Measurements from ENCODE around the gene PWWP2A.
"Not testable (repeated sequence)": the region's sequence is repeated elsewhere in the genome, so short reads cannot be mapped to it uniquely, and the experiment has no call there.

The PWWP2A gene

DNA sequence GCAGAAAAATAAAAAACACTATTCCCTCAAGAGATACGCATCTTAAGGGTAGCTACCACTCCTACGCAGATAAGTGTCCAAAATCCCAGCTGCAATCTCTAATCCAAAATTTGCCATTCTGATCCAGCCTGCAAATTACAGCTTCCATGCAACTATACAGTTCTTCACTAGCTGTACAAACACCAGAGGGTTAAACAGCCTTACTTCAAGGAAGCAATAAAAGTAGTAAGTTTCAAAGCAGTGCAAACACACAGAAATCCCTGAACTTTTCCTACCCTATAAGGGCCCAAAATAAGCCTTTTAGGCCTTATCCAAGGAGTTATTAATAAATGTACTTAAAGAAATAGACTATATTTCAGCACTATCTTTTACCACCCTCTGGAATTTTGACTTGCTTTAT is 39.5 kb downstream of the PWWP2A start:
- no peak for DNase-seq (ENCODE audit: low read depth in 2 of 2, low spot score in 1 of 2)

DNA sequence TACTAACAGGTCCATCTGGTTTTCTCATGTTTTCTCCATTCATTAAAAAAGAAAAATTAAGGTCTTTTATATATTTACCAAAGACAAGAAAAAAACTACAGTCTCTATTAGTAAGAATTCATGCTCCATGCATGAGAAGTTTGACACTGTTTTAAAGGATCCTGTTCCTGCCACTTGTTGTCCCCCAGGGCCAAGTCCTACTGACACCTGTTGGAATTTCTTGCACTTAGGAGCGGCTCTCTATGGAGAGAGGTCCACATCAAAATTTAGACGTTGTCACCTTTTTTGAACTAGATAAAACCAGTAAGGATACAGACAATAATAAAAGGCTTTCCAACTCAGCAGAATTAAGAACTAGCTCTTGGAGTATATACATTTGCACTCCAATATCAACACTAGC is 42.3 kb downstream of the PWWP2A start:
- no peak for DNase-seq (ENCODE audit: low read depth in 2 of 2, low spot score in 1 of 2)

DNA sequence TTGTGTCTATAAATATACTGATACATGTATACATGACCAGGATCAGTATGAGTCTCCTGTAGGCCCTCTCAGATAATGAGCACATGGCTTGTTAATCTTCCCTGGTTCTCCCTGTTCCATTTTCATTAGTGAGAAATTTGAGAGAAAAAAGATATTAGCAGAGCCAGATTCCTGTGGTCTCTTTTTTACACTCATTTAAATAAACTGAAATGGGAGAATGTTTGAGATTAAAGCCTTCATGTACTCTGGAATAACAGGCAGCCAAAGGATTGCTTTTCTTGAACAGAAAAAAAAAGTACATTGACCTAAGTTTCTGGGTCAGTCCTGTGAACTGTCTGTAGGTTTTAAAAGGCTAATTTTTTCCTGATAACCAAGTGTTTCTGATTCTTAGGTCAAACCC is 44.2 kb downstream of the PWWP2A start:
- no peak for DNase-seq (ENCODE audit: low read depth in 2 of 2, low spot score in 1 of 2)

DNA sequence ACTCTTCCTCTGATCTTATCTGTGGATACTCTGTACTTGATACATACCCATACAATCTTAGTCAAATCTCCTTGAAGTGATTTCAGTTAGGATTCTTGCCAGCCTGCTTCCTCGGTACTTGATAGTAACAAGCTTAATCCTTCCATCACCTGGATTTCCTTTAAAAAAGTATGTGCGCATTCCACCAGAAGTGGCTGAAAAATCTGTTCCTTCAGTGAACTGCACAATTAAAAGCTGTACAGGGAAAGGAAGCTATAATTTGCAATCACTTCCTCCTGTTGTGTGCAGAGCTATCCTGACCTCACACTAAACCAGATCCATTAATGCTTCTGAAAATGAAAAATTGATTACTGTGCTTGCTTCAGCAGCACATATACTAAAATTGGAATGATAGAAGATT is 47.3 kb downstream of the PWWP2A start:
- no peak for DNase-seq (ENCODE audit: low read depth in 2 of 2, low spot score in 1 of 2)

DNA sequence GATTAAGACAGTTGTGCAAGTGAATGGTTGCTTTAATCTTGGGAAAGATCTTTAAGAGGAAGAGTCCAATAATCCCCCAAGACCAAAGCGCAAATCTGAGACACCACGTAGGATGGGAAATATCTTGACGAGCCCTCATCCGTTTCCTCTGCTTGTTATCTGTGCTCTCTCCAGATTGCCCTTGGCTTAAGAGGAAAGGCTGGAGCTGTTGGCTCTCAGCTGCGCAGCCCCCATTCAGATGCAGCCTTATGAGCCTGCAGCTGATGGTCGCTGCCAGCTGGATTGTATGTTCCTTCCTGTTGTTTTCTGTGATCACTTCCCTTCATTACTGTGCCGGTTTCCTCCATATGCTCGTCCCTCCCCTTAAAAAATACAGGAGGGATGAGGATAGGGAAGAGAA is 47.7 kb downstream of the PWWP2A start:
- DNase-seq (ENCODE audit: low read depth in 2 of 2, low spot score in 1 of 2): no peak

DNA sequence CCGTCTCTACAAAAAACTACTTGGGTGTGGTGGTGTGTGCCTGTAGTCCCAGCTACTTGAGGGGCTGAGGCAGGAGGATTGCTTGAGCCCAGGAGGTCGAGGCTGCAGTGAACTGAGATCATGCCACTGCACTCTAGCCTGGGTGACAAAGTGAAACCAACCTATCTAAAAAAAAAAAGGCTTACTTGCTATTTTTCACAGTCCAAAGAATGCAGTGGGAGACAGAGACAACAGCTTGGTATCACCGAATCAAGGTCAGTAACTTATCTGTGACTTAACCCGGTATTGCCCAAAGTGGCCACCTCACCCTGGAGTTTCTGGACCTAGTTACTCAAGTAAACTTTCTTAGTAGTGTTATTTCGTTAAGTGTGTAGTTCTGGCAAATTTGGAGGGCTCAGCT is 50.1 kb downstream of the PWWP2A start:
- DNase-seq (ENCODE audit: low read depth in 2 of 2, low spot score in 1 of 2): not testable (repeated sequence)

DNA sequence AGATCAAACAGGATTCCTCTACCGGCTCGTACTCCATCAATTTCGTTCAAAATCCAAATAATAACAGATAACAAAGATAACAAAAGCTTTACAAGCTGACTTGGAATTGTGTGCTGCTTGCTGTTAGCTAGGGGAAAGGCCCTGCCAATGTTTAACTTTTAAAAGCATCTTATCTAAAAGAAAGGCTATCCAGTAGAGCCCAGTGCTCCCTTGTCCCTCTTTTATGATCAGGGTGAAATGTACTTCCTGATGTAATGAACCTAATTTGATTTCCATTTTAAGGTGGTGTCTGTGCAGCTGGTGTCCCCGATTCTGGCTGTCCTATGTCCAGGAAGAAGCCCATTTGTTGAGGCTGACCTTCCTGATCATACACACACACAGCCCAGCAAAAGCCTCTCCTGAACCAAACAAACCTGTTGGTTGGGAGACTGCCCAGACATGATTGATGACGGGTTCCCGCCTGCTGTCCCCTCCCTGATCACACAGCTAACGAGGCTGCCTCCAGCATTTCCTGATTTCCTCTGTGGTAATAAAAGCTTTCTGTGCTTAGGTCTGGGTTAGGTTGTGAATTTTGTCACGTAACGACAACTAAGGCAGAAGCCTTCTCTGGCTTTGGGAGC is 54.1 kb downstream of the PWWP2A start:
- DNase-seq (ENCODE audit: low read depth in 2 of 2, low spot score in 1 of 2): no peak

DNA sequence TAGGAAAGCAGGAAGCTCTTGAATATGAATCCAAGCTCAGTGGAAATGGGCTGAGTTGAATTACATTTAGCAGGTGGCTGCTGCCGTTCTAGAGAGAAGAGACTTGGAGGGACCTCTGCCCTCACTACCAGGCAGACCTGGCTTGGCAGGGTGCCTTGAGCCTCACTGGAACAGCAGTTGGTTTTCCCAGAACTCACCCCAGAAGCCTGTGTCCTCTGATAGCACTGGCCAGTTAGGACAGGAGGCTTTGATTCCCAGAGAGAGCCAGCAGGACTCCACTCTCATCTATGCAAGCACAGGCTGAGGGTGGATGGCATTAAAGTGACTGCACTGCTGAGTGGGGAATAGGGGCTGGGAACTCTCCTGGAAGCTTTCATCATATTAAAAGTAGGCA is 54.8 kb downstream of the PWWP2A start:
- no peak for DNase-seq (ENCODE audit: low read depth in 2 of 2, low spot score in 1 of 2)

DNA sequence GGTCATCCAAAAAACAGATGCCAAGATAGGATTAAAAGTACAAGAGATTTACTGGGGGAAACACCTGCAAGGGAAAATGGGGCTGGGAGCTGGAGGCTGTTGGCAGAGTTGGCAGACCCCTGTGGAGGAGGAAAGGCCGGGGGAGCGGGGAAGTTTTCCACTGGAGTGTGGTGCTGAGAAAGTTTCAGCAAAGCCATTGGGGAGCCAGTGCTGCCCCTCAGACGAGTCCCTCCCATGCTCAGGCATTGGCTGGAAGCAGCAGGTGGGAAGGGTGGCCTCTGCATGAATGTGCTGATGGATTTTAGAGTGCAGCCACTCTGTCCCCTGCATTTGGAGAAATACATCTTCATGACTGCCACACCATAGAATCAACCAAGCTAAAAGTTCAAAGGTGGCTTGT is 57.5 kb downstream of the PWWP2A start:
- no peak for DNase-seq (ENCODE audit: low read depth in 2 of 2, low spot score in 1 of 2)

DNA sequence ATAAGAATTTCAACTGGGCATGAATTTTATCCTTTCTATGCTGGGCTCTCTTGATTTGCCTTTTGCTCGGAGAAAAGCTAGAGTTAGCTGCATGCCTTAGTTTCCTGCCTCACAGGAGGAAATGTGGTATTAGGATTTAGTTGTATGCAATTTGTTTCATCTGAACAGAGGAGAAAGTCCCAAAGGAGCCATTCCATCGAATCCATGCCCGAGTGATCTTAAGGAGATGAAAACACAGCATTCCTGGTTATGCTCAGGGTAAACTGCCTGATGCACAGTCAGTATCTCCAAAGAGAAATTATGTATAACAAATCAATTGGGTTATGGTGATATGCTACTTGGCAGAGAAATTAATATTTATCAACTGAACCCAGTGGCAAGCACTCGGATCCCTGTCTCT is 59.2 kb downstream of the PWWP2A start:
- no peak for DNase-seq (ENCODE audit: low read depth in 2 of 2, low spot score in 1 of 2)

DNA sequence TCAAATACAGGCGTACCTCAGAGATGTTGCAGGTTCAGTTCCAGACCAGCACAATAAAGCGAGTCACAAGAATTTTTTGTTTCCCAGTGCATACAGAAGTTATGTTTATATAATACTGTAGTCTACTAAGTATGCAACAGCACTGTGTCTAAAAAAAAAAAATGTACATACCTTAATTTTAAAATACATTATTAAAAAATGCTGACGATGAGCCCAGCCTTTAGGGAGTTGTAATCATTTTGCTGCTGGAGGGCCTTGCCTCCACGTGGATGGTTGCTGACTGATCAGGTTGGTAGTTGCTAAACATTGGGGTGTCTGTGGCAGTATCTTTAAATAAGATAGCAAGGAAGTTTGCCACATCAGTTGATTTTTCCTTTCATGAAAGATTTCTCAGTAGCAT is 62.0 kb downstream of the PWWP2A start:
- no peak for DNase-seq (ENCODE audit: low read depth in 2 of 2, low spot score in 1 of 2)

DNA sequence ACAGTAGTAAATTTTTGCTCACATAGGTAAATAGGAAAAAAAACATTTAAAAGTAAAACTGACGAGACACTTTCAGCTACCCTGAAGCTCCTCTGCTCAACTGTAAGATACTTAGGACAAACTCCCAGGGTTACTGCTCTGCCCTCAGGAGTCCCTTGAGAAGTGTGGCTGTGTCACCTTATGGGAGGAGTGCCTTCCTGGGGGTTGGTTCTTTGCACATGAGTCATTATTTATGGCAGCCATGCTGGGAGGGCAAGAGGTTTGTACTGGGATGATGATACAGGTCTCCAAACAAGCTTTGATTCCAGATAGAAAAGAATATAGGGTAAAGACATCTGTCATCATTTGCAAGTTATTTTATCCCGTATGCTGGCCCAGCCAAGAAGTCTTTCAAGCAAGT is 64.4 kb downstream of the PWWP2A start:
- no peak for DNase-seq (ENCODE audit: low read depth in 2 of 2, low spot score in 1 of 2)

DNA sequence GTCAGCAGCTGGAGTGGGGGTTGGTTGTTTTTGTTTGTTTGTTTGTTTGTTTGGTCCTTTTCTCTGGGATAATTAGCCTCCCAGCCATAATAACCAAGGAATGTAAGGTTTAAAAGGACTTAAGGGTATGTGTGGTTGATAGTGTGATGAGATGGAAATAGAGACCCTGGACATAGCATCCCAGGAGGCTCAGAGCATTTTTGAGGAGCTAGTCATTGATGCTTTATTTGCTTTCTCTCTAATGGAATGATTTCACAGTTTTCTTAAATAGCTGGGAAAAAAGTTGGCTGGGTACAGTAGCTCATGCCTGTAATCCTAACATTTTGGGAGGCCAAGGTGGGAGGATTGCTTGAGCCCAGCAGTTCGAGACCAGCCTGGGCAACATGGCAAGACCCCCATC is 65.2 kb downstream of the PWWP2A start:
- DNase-seq (ENCODE audit: low read depth in 2 of 2, low spot score in 1 of 2): no peak

DNA sequence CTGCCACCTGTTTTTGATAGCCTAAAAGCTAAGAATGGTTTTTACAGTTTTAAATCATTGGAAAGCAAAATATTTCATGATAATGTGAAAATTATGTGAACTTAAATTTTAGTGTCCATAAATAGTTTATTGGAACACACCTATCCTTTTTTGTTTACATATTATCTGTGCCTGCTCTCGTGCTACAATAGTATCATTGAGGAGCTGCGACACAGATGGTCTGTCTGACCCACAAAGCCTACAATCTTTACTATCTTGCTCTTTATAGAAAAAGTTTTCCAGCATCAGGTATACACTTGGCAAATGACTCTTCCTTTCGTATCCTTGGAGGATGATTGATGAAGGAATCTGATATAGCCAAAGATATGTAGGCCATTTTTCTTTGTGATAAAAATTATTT is 70.2 kb downstream of the PWWP2A start:
- DNase-seq (ENCODE audit: low read depth in 2 of 2, low spot score in 1 of 2): no peak

DNA sequence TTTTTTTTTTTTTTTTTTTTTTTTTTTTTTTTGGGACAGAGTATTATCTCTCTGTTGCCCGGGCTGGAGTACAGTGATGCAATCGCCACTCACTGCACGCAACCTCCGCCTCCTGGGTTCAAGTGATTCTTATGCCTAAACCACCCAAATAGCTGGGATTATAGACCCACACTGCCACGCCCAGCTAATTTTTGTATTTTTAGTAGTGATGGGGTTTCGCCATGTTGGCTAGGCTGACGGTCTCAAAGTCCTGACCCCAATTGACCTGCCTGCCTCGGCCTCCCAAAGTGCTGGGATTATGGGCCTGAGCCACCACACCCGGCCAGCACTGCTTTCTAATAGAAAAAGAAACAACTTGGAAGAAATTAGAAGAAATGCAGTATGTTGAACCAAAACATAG is 71.1 kb downstream of the PWWP2A start:
- DNase-seq (ENCODE audit: low read depth in 2 of 2, low spot score in 1 of 2): no peak

DNA sequence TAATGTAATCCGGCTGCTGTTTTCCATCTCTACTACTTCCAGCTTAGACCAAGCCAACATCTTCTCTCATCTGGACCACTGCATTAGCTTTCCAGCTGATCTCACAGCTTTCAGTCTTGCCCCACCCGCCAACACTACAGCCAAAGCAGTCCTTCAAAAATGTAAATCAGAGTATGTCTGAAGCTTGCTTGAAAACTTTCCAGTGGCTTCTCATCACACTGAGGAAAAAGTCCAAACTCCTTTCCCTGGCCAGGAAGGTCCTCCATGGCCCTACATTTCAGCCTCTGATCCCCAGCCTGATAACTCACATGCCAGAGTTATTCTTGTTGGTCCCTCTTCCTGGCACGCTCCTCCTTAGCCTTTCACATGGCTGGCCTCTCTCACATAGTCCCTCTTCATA is 71.8 kb downstream of the PWWP2A start:
- no peak for DNase-seq (ENCODE audit: low read depth in 2 of 2, low spot score in 1 of 2)

DNA sequence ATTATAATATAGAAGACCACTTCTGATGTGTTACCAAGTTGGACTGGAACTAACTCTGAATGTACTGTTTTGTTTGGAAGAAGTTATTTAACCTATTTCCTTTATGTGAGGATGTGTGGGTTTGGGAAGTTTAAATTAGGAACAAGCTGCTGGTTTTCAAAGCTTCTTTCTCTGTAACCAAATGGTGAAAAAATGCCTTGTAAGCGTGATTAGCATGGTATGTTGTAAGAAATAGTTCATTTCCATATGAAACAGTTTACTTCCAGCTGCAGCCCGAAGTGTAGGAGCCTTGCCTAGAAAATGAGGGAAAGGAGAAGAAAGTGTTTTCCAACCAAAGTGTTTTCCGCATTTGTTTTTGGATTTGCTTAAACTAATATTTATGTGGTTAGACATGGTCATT is 74.3 kb downstream of the PWWP2A start:
- DNase-seq (ENCODE audit: low read depth in 2 of 2, low spot score in 1 of 2): no peak

DNA sequence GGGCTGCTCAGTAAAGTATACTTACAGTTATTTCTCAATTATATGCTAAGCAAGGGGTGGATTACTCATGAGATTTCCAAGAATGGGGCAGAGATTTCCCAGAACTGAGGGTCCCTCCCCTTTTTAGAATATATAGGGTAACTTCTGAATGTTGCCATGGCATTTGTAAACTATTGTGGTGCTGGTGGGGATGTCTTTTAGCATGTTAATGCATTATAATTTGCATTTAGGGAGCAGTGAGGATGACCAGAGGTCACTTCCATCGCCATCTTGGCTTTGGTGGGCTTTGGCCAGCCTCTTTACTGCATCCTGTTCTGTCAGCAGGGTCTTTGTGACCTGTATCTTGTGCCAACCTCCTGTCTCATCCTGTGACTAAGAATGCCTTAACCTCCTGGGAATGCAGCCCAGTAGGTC is 74.9 kb downstream of the PWWP2A start:
- no peak for DNase-seq (ENCODE audit: low read depth in 2 of 2, low spot score in 1 of 2)

DNA sequence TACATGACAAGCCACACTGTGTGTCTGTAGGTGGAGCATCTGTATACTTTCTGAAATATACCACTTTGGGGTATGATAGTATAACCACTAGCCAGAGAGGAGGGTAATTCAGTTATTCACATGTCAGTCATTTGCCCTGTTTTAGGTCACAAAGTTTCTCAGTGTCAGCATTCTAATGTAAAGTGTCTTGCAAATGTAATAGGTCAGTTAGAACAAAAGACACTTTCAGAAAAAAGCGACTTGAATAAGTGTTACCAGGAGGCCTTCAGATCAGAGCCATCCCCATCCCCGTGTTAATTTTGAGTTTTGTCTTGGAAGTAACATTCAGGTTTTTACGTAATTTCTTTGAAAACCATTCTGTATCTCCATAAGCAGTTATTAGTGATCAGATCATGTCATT is 76.6 kb downstream of the PWWP2A start:
- DNase-seq (ENCODE audit: low read depth in 2 of 2, low spot score in 1 of 2): no peak

All from stimulated activated CD8-positive, alpha-beta memory T cell treated with anti-CD3 and anti-CD28 coated beads, Interleukin-4, amount 100 ng/mL, for 1 hour (primary cell).